NCI-H128 (cell line): ENCODE measurements around the gene PGA5.
"Not testable (repeated sequence)": the region's sequence is repeated elsewhere in the genome, so short reads cannot be mapped to it uniquely, and the experiment has no call there.

ENCODE experiments used
- DNase-seq: peaks from one replicate; lab custom pipeline; 2025; ENCODE audit not compliant: unreplicated experiment; lab: John Stamatoyannopoulos, UW

PGA5 gene

DNA sequence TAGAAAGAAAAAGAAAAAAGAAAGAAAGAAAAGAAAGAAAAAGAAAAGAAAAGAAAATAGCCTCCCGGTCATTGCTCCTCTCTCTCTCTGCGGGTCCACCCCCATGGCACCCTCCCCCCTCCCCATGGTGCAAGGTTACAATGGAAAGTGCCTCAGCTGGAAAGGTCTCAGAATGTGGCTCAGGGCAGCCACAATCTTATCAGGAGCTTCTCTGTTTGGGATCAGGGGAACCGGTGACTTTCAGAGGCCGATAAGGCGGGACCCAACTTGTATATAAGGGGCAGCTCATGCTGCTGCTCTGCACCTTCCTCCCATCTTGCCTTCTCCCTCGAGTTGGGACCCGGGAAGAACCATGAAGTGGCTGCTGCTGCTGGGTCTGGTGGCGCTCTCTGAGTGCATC lies at the start of gene PGA5:
Gene PGA5 (plus strand): TSS at position 301 of the 400 bp plus-strand sequence. CDS start 52 bp downstream, at position 353.
- not testable (repeated sequence) for DNase-seq

- DNase-seq: no peak
Measured at GRCh38 chr11:61193596-61193995, 47.4 kb upstream of the PGA5 start.

GRCh38 chr11:61194169-61194671 lies 46.8 kb upstream of the PGA5 start:
- DNase-seq: no peak

- no peak for DNase-seq
Measured at GRCh38 chr11:61194981-61195695, 45.8 kb upstream of the PGA5 start.

- no peak for DNase-seq
Measured at GRCh38 chr11:61195719-61196118, 45.3 kb upstream of the PGA5 start.

GRCh38 chr11:61198361-61198760 lies 42.6 kb upstream of the PGA5 start:
- DNase-seq: no peak

DNA sequence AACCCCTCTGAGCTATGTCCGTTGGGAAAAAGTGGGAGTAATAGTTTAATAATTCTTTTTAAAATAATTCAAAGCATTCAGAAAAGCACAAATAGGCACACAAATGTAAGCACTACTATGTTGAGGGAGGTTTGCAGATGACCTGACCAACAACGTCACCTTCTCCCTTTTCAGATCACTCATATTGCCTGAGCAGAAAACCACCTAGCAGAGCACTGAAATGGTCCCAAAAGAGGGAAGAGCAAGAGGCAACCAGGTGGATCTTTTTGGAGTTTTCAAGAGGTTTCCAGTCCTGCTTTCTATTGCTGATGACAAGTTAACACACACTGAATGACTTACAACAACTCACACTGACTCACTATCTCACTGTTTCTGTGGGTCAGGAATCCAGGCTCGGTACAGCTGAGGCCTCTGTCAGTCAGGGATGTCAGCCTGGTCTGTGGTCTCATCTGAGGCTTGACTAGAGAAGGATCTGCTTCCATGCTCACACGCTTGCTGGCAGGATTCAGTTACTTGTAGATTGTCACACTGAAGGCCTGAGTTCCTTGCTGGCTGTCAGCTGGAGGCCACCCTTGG lies 41.9 kb upstream of the PGA5 start:
- no peak for DNase-seq

DNA sequence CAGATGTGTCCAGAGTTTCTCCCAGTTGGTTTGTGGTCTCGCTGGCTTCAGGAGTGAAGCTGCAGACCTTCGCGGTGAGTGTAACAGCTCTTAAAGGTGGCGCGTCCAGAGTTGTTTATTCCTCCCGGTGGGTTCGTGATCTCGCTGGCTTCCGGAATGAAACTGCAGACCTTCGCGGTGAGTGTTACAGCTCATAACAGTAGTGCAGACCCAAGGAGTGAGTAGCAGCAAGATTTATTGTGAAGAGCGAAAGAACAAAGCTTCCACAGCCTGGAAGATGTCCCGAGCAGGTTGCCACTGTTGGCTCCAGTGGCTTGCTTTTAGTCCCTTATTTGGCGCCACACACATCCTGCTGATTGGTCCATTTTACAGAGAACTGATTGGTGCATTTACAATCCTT lies 39.5 kb upstream of the PGA5 start:
- DNase-seq: no peak

DNA sequence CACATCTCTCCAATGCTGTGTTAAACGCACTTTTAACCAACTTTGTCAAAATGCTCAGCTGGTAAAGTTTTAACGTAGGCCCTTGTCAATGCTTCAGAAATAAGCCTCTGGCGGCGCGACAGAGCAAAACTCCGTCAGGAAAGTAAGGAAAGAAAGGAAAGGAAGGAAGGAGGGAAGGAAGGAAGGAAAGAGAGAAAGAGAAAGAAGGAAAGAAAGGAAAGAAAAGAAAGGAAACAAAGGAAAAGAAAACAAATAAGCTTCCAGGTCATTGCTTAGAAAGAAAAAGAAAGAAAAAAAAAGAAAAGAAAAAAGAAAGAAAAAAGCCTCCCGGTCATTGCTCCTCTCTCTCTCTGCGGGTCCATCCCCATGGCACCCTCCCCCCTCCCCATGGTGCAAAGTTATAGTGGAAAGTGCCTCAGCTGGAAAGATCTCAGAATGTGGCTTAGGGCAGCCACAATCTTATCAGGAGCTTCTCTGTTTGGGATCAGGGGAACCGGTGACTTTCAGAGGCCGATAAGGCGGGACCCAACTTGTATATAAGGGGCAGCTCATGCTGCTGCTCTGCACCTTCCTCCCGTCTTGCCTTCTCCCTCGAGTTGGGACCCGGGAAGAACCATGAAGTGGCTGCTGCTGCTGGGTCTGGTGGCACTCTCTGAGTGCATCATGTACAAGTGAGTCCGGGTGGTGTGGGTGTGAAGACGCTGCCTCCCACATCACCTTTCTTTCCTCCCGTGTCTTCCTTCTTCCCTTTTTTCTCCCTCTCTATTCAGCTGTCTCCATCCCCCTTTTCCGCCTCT lies 37.8 kb upstream of the PGA5 start, which contains the start of gene PGA3:
Gene PGA3 (plus strand): TSS at position 566 of the 797 bp plus-strand sequence. CDS start 50 bp downstream, at position 616.
- not testable (repeated sequence) for DNase-seq

- not testable (repeated sequence) for DNase-seq
Measured at GRCh38 chr11:61203873-61204272, 37.1 kb upstream of the PGA5 start.

DNA sequence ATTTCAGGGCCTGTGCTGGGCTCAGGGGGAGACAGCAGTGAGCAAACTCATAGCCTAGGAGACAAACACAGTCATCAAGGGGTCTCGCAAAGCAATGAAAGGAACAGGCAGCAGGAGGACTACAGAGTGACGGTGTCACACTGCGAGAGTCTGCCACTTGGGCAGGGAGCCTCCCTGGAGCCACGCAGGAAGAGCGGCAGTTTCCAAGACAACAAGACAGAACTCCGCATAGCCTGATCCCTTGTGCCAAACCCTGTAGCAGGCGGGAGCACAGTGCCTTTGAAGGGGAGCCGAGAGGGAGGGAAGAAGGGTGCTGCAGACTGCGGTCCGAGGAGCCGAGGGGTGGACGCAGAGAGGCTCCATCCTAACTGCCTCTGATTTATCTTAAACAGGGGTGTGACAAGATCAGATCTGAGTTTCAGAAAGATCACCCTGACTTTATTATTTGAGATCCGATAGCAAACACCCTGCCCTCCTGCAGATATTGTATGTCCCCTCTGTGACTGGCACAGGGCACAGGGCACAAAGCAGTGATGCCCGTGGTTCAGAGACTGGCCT lies 36.4 kb upstream of the PGA5 start:
- not testable (repeated sequence) for DNase-seq

GRCh38 chr11:61207636-61208310 lies 33.2 kb upstream of the PGA5 start:
- DNase-seq: not testable (repeated sequence)

DNA sequence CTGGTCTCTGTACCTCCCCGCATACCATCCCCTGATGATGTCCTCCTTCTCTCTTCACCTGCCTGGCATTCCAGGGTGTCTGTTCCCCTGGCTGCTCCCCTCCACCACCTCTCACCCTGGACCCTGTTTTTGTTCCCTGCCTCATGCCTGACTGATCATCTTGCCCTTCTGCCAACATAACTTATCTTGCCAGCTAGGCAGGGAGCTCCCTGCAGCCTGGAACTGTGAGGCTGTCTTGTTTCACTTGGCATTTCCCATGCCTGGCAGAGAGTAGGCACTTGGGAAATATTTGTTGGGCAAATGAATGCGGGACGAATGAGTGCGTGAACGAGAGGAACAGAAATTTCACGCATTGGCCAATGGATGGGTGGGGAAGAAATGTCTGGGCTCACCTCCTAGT lies 30.3 kb upstream of the PGA5 start:
- DNase-seq: not testable (repeated sequence)

GRCh38 chr11:61211327-61211952 lies 29.5 kb upstream of the PGA5 start:
- DNase-seq: not testable (repeated sequence)

DNA sequence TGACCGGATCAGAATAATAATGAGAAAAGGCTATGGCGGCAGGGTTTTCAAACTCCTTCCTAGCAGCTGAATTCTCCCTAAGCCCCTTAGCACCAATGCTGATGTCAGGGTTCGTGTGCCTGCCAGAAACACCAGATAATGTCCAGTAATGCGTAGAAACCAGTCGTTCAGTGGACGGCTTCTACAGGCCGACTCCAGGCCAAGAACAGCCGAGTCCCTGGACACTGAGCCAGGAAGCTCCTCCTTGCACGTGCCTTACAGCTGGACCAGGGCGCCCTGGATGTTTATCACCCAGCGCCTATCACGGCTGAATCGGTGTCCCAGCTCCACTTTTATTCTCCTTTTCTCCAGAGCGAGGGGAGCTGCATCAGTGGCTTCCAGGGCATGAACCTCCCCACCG lies 28.8 kb upstream of the PGA5 start:
- not testable (repeated sequence) for DNase-seq

GRCh38 chr11:61213711-61214324 lies 27.2 kb upstream of the PGA5 start:
- not testable (repeated sequence) for DNase-seq

- not testable (repeated sequence) for DNase-seq
Measured at GRCh38 chr11:61218306-61218705, 22.7 kb upstream of the PGA5 start.

GRCh38 chr11:61219016-61219415 lies 22.0 kb upstream of the PGA5 start:
- not testable (repeated sequence) for DNase-seq

DNA sequence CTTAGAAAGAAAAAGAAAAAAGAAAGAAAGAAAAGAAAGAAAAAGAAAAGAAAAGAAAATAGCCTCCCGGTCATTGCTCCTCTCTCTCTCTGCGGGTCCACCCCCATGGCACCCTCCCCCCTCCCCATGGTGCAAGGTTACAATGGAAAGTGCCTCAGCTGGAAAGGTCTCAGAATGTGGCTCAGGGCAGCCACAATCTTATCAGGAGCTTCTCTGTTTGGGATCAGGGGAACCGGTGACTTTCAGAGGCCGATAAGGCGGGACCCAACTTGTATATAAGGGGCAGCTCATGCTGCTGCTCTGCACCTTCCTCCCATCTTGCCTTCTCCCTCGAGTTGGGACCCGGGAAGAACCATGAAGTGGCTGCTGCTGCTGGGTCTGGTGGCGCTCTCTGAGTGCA lies 18.9 kb upstream of the PGA5 start, which contains the start of gene PGA4:
Gene PGA4 (plus strand): TSS at position 301 of the 400 bp plus-strand sequence. CDS start 54 bp downstream, at position 355.
- not testable (repeated sequence) for DNase-seq

DNA sequence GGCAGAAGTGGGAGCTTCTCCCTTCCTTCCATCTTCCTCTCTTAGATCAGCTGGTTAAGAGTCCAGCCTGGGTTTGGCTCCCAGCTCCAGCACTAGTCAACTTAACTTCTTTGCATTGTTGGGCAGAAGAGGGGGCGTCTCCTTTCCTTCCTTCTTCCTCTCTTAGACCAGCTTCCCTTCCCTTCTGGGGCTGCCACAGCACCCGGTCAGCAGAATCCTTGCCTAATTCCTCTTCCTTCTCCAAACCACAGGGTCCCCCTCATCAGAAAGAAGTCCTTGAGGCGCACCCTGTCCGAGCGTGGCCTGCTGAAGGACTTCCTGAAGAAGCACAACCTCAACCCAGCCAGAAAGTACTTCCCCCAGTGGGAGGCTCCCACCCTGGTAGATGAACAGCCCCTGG lies 18.3 kb upstream of the PGA5 start:
- DNase-seq: not testable (repeated sequence)
